K562 (cell line): ENCODE measurements around the gene OR56B1. TPM values are rescaled to one million over a fixed set of nuclear protein-coding genes. Genes with fewer than 3 reads are reported as not detected.

Experiments used
- ATAC-seq: fragments of 200-7000 bp; cut with Tn5 transposase; 3 replicates; pipeline ENCODE4 v1.9.1; 2020; ENCODE audit warnings: moderate library complexity
- BruUV-seq: library from RNA; stranded (reverse); fragments of 400-500 nt; replicated peaks from 2 replicates; lab custom pipeline; 2021; lab: Mats Ljungman, UMichigan
- CTCF ChIA-PET: fragments of 300-600 bp; formaldehyde crosslinking; extraction: SDS; loops from one replicate; lab custom pipeline; 2021; ENCODE audit warnings: low intra/inter-chr PET ratio; lab: Yijun Ruan, JAX
- POLR2A ChIA-PET: fragments of 300-600, 350-650 bp; sonication (Branson Sonifier 250); formaldehyde crosslinking; extraction: SDS; loops from one replicate; lab custom pipeline; 2021; ENCODE audit warnings: antibody characterized with exemption, inconsistent platforms; lab: Yijun Ruan, JAX
- DNase-seq, 4 experiments: peaks; one replicate each; pipeline versions ENCODE4 v3.0.0 to v3.0.0-alpha.2; 2011 to 2018; ENCODE audit warnings: low spot score in 3 of 4, mixed read lengths in 3 of 4; ENCODE audit errors: extremely low read depth in 1 of 4
- FAIRE-seq: peaks from 2 replicates; lab custom pipeline; 2011; peaks lifted over from hg19 to GRCh38; lab: Jason Lieb, UNC
- H2AFZ ChIP-seq: 2 replicates; pipeline ENCODE4 v1.6.0; 2011; ENCODE audit warnings: low read depth, low read length, control low read depth, inconsistent platforms
- H3K27ac ChIP-seq: fragments of 200-600 bp; 3 replicates; pipeline ENCODE4 v1.8.0; 2011; ENCODE audit warnings: low read depth, mild to moderate bottlenecking, control low read depth, inconsistent platforms, low read length, moderate library complexity, mixed read lengths; ENCODE audit errors: extremely low read depth
- H3K27me3 ChIP-seq, 2 experiments: fragments of 300-600 bp in 1 of 2; 2 replicates in 1 of 2; 3 replicates in 1 of 2; pipeline versions ENCODE4 v1.6.0 to v1.8.0; 2011; ENCODE audit warnings: inconsistent platforms in 2 of 2, low read length in 2 of 2, mild to moderate bottlenecking in 1 of 2, mixed read lengths in 1 of 2, moderate library complexity in 1 of 2; ENCODE audit not compliant: control insufficient read depth in 2 of 2, insufficient read depth in 2 of 2
- H3K36me3 ChIP-seq: fragments of 300-600 bp; 3 replicates; pipeline ENCODE4 v1.8.0; 2011; ENCODE audit warnings: mild to moderate bottlenecking, low read length, inconsistent platforms; ENCODE audit not compliant: control insufficient read depth, insufficient read depth
- H3K4me1 ChIP-seq, 2 experiments: fragments of 200-600 bp in 1 of 2; replicated peaks in 1 of 2; 2 replicates in 1 of 2; 3 replicates in 1 of 2; pipeline versions ENCODE4 v1.5.1 to v1.8.0; 2011; ENCODE audit warnings: inconsistent platforms in 2 of 2, low read length in 2 of 2, mild to moderate bottlenecking in 1 of 2, mixed read lengths in 1 of 2, moderate library complexity in 1 of 2; ENCODE audit not compliant: control insufficient read depth in 2 of 2, insufficient read depth in 2 of 2
- H3K4me2 ChIP-seq: 2 replicates; pipeline ENCODE4 v1.6.1; 2011; ENCODE audit warnings: low read length, control low read depth, inconsistent platforms, mixed read lengths; ENCODE audit not compliant: insufficient read depth
- H3K4me3 ChIP-seq: fragments of 200-600 bp; sonication (generic), shearing (Covaris generic); 2 replicates; pipeline ENCODE4 v1.5.1; 2016; ENCODE audit warnings: control low read depth, inconsistent platforms
- H3K79me2 ChIP-seq: fragments of 200-600 bp; 3 replicates; pipeline ENCODE4 v1.8.0; 2011; ENCODE audit warnings: low read length, inconsistent platforms; ENCODE audit not compliant: control insufficient read depth, insufficient read depth
- H3K9ac ChIP-seq, 2 experiments: 2 replicates each; pipeline versions ENCODE4 v1.6.0 to v1.6.1; 2011; ENCODE audit warnings: low read depth in 2 of 2, low read length in 2 of 2, control low read depth in 1 of 2, inconsistent platforms in 1 of 2, mild to moderate bottlenecking in 1 of 2, mixed read lengths in 1 of 2; ENCODE audit not compliant: insufficient read depth in 1 of 2
- H3K9me1 ChIP-seq: one replicate; pipeline ENCODE4 v1.6.0; 2011; ENCODE audit warnings: inconsistent platforms, mild to moderate bottlenecking, low read length, moderate library complexity; ENCODE audit not compliant: control insufficient read depth, insufficient read depth
- H3K9me3 ChIP-seq: replicated peaks from 2 replicates; pipeline ENCODE4 v1.5.1; 2011; ENCODE audit warnings: low read depth, low read length, inconsistent platforms; ENCODE audit not compliant: control insufficient read depth, insufficient read depth
- H4K20me1 ChIP-seq: replicated peaks from 2 replicates; pipeline ENCODE4 v1.6.1; 2011; ENCODE audit warnings: low read length, inconsistent platforms, mixed read lengths; ENCODE audit not compliant: control insufficient read depth, insufficient read depth
- HSF4 ChIP-seq: fragments of 250-450 bp; sonication (Bioruptor Pico); IDR thresholded peaks from 2 replicates; pipeline ENCODE4 v2.1.2; 2022; ENCODE audit warnings: mild to moderate bottlenecking, moderate library complexity, borderline replicate concordance
- PHB ChIP-seq: fragments of 250-450 bp; sonication (Bioruptor Pico); IDR thresholded peaks from 2 replicates; pipeline ENCODE4 v1.5.0; 2021
- ZNF316 ChIP-seq: fragments of 450-650 bp; IDR thresholded peaks from 2 replicates; pipeline ENCODE4 v1.6.1; 2016
- WGBS: fragments of 100-300 bp; shearing (Covaris generic); methylation state at CpG from one replicate; pipeline ENCODE4 v1.1.6; 2016; ENCODE audit warnings: low coverage, mixed read lengths; ENCODE audit not compliant: insufficient coverage; ENCODE audit errors: missing lambda C conversion rate; 5-methylcytosine and 5-hydroxymethylcytosine counted together
- in situ Hi-C: fragments of 300-500 bp; cut with MboI; formaldehyde crosslinking; loops from 4 replicates; pipeline ENCODE4 v1.15.0; 2018; ENCODE audit warnings: inconsistent platforms, mixed read lengths
- intact Hi-C: fragments of 100-400 bp; cut with micrococcal nuclease; formaldehyde crosslinking; loops from 2 replicates; pipeline ENCODE4 v1.14.2; 2022
- polyA plus RNA-seq, 8 experiments: library from polyadenylated mRNA; depleted of rRNA in 4 of 8; stranded (reverse) in 5 of 8; unstranded in 3 of 8; fragments of >200 nt; fragmentation: Nextera tagmentation in 2 of 8; fragmentation: Illumina TruSeq in 1 of 8; extraction: Ambion mirVana in 2 of 8; extraction: Trizol in 1 of 8; gene quantifications; 2 replicates each; pipeline versions ENCODE4 v1.2.1 to v1.2.3, GENCODE V29; 2011 to 2014; ENCODE audit warnings: inconsistent platforms in 1 of 8, missing spikeins in 1 of 8
- total RNA-seq, 7 experiments: library from RNA; depleted of rRNA in 6 of 7; stranded (reverse); fragments of >200 nt in 6 of 7; fragmentation: Illumina TruSeq in 2 of 7; extraction: Trizol in 2 of 7; gene quantifications; 2 replicates each; pipeline versions ENCODE4 v1.2.1 to v1.2.3, GENCODE V29; 2011 to 2021; ENCODE audit warnings: low replicate concordance in 1 of 7
- TF ChIP-seq, protein P1 (sequence below): IDR thresholded peaks from 2 replicates; pipeline ENCODE4 v1.6.1; 2012; ENCODE audit warnings: low read depth, low read length, improper control_type of control experiment, borderline replicate concordance
- TF ChIP-seq, protein P2 (sequence below), 2 experiments: fragments of 450-650 bp; formaldehyde crosslinking in 1 of 2; IDR thresholded peaks; 2 replicates each; pipeline versions ENCODE4 v1.4.0 to v1.6.1; 2014 to 2020; ENCODE audit warnings: mild to moderate bottlenecking in 2 of 2, borderline replicate concordance in 1 of 2, low read depth in 1 of 2

OR56B1 gene
- total and polyA plus RNA-seq, 9 of the 15 experiments (the other 6 are each of a cell fraction or from before 2014, with no cell fraction given), result not detected

DNA sequence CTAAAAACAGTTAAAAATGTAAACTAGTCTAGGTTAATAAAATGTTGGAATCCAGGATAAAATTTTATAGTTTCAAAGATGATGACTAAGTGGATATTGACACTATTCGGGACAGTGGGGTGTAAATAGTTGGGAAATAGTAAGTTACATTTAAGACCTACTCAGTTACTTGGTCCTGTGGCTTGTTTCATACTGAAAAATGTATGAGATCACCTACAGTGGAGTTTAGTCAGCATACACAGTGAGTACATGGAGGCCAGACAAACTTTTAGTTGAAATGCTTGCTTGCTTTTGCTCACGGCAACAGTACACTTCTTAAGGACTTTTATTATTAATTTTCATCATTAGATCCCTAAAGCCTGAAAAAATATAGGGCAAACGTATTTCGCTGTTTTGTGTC, 30.6 kb upstream of the OR56B1 start:
- Histone ChIP-seq H3K9me1 (no peaks in the 10 kb centered on the region), H3K27ac (no peak overlapping the region), H3K36me3 (no peaks in the 10 kb centered on the region), H4K20me1 (no peaks in the 10 kb centered on the region), H3K4me2 (no peak overlapping the region), H3K79me2 (no peaks in the 10 kb centered on the region), H3K4me3 (no peak overlapping the region), H3K9me3 (no peaks in the 10 kb centered on the region), H2AFZ (no peak overlapping the region), H3K4me1 (no peaks in the 10 kb centered on the region), H3K9ac (no peak overlapping the region), H3K27me3 (peaks cover 3 to 8% of the 10 kb centered on the region in 2 experiments; a peak in 4 of 5 replicates)
- no TSS peak for BruUV-seq
- in situ Hi-C loops (no loop called here), intact Hi-C loops (no loop called here)
- DNase-seq, result no peak
- no peak for ATAC-seq
- CTCF ChIA-PET, result no interaction called here
- POLR2A ChIA-PET, result interaction anchor here (0.7 to 1.4 kb wide), 2 partner anchors 15 to 85 kb away, joined by 3 to 5 read pairs; no protein-coding TSS in a partner anchor
- FAIRE-seq, result no peak
- 9% methylated on average over 4 of the region's 4 CpGs for WGBS
- TF ChIP-seq ZNF316 (0 out of 2 replicates have a peak, but pooled peaks have one; percentile 3), HSF4 (no peak)

DNA sequence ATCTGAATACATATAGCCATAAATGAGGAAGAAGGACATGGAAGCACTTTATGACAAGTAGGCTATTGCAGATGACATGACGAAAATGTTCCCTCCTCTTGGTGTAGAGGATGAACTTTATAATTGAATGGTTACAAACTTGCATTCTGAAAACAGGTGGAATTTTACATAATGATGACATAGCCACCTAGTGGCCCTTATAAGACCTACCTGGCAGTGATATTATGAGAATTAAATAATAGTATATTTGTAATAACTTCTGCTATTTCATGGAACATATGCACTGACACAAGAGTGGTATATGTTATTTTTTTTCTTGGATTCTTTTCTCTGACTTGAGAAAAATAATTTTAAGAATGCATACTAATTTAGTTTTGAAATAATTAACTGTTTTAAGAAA, 23.7 kb upstream of the OR56B1 start:
- no peak for FAIRE-seq
- POLR2A ChIA-PET, result interaction anchor here (1.1 kb wide), 1 partner anchor 23 kb away, joined by 3 read pairs; the partner anchor contains the start of gene OR56B1
- no TSS peak for BruUV-seq
- TF ChIP-seq, protein P1, sequence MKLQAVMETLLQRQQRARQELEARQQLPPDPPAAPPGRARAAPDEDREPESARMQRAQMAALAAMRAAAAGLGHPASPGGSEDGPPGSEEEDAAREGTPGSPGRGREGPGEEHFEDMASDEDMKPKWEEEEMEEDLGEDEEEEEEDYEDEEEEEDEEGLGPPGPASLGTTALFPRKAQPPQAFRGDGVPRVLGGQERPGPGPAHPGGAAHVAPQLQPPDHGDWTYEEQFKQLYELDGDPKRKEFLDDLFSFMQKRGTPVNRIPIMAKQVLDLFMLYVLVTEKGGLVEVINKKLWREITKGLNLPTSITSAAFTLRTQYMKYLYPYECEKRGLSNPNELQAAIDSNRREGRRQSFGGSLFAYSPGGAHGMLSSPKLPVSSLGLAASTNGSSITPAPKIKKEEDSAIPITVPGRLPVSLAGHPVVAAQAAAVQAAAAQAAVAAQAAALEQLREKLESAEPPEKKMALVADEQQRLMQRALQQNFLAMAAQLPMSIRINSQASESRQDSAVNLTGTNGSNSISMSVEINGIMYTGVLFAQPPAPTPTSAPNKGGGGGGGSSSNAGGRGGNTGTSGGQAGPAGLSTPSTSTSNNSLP, result 0 out of 2 replicates have a peak, but pooled peaks have one; percentile 39
- TF ChIP-seq, protein P2, sequence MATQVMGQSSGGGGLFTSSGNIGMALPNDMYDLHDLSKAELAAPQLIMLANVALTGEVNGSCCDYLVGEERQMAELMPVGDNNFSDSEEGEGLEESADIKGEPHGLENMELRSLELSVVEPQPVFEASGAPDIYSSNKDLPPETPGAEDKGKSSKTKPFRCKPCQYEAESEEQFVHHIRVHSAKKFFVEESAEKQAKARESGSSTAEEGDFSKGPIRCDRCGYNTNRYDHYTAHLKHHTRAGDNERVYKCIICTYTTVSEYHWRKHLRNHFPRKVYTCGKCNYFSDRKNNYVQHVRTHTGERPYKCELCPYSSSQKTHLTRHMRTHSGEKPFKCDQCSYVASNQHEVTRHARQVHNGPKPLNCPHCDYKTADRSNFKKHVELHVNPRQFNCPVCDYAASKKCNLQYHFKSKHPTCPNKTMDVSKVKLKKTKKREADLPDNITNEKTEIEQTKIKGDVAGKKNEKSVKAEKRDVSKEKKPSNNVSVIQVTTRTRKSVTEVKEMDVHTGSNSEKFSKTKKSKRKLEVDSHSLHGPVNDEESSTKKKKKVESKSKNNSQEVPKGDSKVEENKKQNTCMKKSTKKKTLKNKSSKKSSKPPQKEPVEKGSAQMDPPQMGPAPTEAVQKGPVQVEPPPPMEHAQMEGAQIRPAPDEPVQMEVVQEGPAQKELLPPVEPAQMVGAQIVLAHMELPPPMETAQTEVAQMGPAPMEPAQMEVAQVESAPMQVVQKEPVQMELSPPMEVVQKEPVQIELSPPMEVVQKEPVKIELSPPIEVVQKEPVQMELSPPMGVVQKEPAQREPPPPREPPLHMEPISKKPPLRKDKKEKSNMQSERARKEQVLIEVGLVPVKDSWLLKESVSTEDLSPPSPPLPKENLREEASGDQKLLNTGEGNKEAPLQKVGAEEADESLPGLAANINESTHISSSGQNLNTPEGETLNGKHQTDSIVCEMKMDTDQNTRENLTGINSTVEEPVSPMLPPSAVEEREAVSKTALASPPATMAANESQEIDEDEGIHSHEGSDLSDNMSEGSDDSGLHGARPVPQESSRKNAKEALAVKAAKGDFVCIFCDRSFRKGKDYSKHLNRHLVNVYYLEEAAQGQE (IDR thresholded peaks at IDR 0.05; ENCODE audit: borderline replicate concordance), result peak; percentile 38; the same call in 1 of the 2 replicates
- TF ChIP-seq, protein P2 (CRISPR knock-in tag; IDR thresholded peaks at IDR 0.05; ENCODE audit: low read depth), result no peak
- TF ChIP-seq PHB (CRISPR knock-in tag), result no peak

More for the DNA sequence above, 23.7 kb upstream of the OR56B1 start:
- H3K9me1 ChIP-seq, result no peaks in the 10 kb centered on the region
- ATAC-seq (peak; percentile 42; the same call in 1 of the 3 replicates), DNase-seq (peak in 3 of 4 experiments; percentile 14 to 20 (median 17))
- CTCF ChIA-PET, result no interaction called here
- in situ Hi-C loops, result no loop called here
- no peaks in the 10 kb centered on the region for H3K79me2 ChIP-seq
- H3K9ac ChIP-seq, result no peak overlapping the region
- no peaks in the 10 kb centered on the region for H3K36me3 ChIP-seq
- intact Hi-C loops, result loop anchor here (5.0 kb wide), 1 partner anchor 105 kb away; no protein-coding TSS in a partner anchor
- no peak overlapping the region for H2AFZ ChIP-seq
- H3K27ac ChIP-seq, result no peak overlapping the region
- H3K9me3 ChIP-seq, result no peaks in the 10 kb centered on the region
- H4K20me1 ChIP-seq, result no peaks in the 10 kb centered on the region
- no peaks in the 10 kb centered on the region for H3K4me1 ChIP-seq
- WGBS, result 19% methylated on average over 1 of the region's 1 CpG
- H3K4me2 ChIP-seq, result no peak overlapping the region
- no peak overlapping the region for H3K4me3 ChIP-seq
- H3K27me3 ChIP-seq, result peaks cover 3 to 8% of the 10 kb centered on the region in 2 experiments; a peak in 3 of 5 replicates
